Ishikawa (cell line): Measurements from ENCODE around the gene ASTN2.

Source experiments
- CREB1 ChIP-seq: IDR thresholded peaks from 2 replicates; pipeline ENCODE4 v1.6.1; 2012; ENCODE audit warnings: low read depth
- EP300 ChIP-seq: IDR thresholded peaks from 2 replicates; pipeline ENCODE4 v1.6.1; 2012; ENCODE audit warnings: borderline replicate concordance
- FOXM1 ChIP-seq: IDR thresholded peaks from 2 replicates; pipeline ENCODE4 v1.6.1; 2012; ENCODE audit warnings: low read depth, borderline replicate concordance
- RAD21 ChIP-seq: IDR thresholded peaks from 2 replicates; pipeline ENCODE4 v1.6.1; 2012; ENCODE audit warnings: low read depth
- TAF1 ChIP-seq: IDR thresholded peaks from 2 replicates; pipeline ENCODE4 v1.6.1; 2012; ENCODE audit warnings: low read depth, mild to moderate bottlenecking
- TEAD4 ChIP-seq: IDR thresholded peaks from 2 replicates; pipeline ENCODE4 v1.6.1; 2012
- YY1 ChIP-seq: IDR thresholded peaks from 2 replicates; pipeline ENCODE4 v1.6.1; 2012; ENCODE audit warnings: low read depth
- ZBTB7A ChIP-seq: IDR thresholded peaks from 2 replicates; pipeline ENCODE4 v1.6.1; 2012; ENCODE audit warnings: low read depth
- TF ChIP-seq, protein P1 (sequence below): IDR thresholded peaks from 2 replicates; pipeline ENCODE4 v1.6.1; 2012; ENCODE audit warnings: low read depth, mild to moderate bottlenecking
- TF ChIP-seq, protein P2 (sequence below): IDR thresholded peaks from 2 replicates; pipeline ENCODE4 v1.6.1; 2012
- TF ChIP-seq, protein P3 (sequence below): IDR thresholded peaks from 2 replicates; pipeline ENCODE4 v1.6.1; 2012

DNA sequence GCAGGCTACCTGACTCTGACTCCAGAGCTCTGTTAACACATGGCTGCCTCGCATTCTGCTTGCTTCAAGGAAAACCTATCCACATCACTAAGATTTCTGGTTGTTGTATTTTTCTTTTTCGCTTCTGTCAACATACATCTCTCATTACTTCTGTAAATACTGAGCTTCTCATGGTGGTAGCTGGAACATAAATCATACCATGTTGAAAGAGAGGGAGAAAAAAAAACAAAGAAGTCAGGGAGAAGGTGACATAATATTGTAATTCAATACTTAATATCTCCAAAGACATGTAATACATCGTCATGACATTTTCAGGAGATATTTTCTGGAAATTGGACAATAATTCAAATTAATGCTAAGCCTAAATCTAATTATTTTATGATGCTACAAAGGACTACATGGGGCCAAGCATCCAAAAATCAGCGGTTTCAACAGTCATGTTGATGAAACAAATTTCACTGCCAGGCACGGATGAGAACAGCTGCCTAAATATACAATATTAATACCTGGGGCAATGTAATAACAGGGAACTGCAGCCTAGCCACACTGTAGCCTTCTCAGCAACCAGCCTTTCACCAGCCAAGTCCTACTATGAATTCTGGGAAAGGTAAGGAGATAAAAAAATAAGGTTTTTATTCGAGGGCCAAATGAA is 395.8 kb downstream of the ASTN2 start:
- no peak for TF ChIP-seq TAF1
- no peak for TF ChIP-seq FOXM1
- no peak for TF ChIP-seq EP300
- TF ChIP-seq, protein P1, sequence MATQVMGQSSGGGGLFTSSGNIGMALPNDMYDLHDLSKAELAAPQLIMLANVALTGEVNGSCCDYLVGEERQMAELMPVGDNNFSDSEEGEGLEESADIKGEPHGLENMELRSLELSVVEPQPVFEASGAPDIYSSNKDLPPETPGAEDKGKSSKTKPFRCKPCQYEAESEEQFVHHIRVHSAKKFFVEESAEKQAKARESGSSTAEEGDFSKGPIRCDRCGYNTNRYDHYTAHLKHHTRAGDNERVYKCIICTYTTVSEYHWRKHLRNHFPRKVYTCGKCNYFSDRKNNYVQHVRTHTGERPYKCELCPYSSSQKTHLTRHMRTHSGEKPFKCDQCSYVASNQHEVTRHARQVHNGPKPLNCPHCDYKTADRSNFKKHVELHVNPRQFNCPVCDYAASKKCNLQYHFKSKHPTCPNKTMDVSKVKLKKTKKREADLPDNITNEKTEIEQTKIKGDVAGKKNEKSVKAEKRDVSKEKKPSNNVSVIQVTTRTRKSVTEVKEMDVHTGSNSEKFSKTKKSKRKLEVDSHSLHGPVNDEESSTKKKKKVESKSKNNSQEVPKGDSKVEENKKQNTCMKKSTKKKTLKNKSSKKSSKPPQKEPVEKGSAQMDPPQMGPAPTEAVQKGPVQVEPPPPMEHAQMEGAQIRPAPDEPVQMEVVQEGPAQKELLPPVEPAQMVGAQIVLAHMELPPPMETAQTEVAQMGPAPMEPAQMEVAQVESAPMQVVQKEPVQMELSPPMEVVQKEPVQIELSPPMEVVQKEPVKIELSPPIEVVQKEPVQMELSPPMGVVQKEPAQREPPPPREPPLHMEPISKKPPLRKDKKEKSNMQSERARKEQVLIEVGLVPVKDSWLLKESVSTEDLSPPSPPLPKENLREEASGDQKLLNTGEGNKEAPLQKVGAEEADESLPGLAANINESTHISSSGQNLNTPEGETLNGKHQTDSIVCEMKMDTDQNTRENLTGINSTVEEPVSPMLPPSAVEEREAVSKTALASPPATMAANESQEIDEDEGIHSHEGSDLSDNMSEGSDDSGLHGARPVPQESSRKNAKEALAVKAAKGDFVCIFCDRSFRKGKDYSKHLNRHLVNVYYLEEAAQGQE = no peak
- TF ChIP-seq, protein P2, sequence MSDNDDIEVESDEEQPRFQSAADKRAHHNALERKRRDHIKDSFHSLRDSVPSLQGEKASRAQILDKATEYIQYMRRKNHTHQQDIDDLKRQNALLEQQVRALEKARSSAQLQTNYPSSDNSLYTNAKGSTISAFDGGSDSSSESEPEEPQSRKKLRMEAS = no peak
- TF ChIP-seq ZBTB7A = no peak
- TF ChIP-seq, protein P3, sequence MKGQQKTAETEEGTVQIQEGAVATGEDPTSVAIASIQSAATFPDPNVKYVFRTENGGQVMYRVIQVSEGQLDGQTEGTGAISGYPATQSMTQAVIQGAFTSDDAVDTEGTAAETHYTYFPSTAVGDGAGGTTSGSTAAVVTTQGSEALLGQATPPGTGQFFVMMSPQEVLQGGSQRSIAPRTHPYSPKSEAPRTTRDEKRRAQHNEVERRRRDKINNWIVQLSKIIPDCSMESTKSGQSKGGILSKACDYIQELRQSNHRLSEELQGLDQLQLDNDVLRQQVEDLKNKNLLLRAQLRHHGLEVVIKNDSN = no peak
- no peak for TF ChIP-seq CREB1
- no peak for TF ChIP-seq YY1
- TF ChIP-seq TEAD4 = no peak
- no peak for TF ChIP-seq RAD21
